Natural killer cell (primary cell): ENCODE results near the gene PTP4A1. TPM values are rescaled to one million over a fixed set of nuclear protein-coding genes. Genes with fewer than 3 reads are reported as not detected.

Source experiments
- ATAC-seq, 3 donors: fragments of 150-1000 bp in 2 of 3; fragments of 200-7000 bp in 1 of 3; cut with Tn5 transposase; 1 replicate in 1 of 3; 2 replicates in 2 of 3; pipeline ENCODE4 v1.10.0; 2021; ENCODE audit warnings: mild to moderate bottlenecking in 2 of 3, moderate library complexity in 2 of 3
- DNase-seq, 2 donors: peaks; one replicate each; pipeline versions ENCODE4 v3.0.0 to v3.0.0-alpha.2; 2013 to 2021; ENCODE audit warnings: mixed read lengths in 1 of 2
- H3K27ac ChIP-seq: one replicate; pipeline ENCODE4 v1.5.1; 2013; ENCODE audit warnings: mild to moderate bottlenecking, low read length
- H3K27me3 ChIP-seq: one replicate; pipeline ENCODE4 v1.6.1; 2013; ENCODE audit warnings: low read length; ENCODE audit not compliant: control insufficient read depth, insufficient read depth
- H3K36me3 ChIP-seq: one replicate; pipeline ENCODE4 v1.6.1; 2013; ENCODE audit warnings: low read length; ENCODE audit not compliant: control insufficient read depth, insufficient read depth
- H3K4me1 ChIP-seq: one replicate; pipeline ENCODE4 v1.6.1; 2013; ENCODE audit warnings: low read length; ENCODE audit not compliant: control insufficient read depth, insufficient read depth
- H3K4me3 ChIP-seq: one replicate; pipeline ENCODE4 v1.5.1; 2013; ENCODE audit warnings: low read length
- H3K9me3 ChIP-seq: one replicate; pipeline ENCODE4 v1.6.1; 2013; ENCODE audit warnings: low read length; ENCODE audit not compliant: control insufficient read depth, insufficient read depth
- H3K27ac Mint-ChIP-seq, 2 donors: one replicate each; pipeline ENCODE4 v1.8.0; 2022; ENCODE audit warnings: mild to moderate bottlenecking in 2 of 2, mixed read lengths in 2 of 2, moderate library complexity in 1 of 2
- H3K27me3 Mint-ChIP-seq, 2 donors: one replicate each; pipeline ENCODE4 v1.8.0; 2022; ENCODE audit warnings: low read depth in 2 of 2, mixed read lengths in 2 of 2
- H3K36me3 Mint-ChIP-seq: one replicate; pipeline ENCODE4 v1.8.0; 2022; ENCODE audit warnings: mixed read lengths
- H3K4me1 Mint-ChIP-seq, 2 donors: one replicate each; pipeline ENCODE4 v1.8.0; 2022; ENCODE audit warnings: mixed read lengths in 2 of 2
- H3K4me3 Mint-ChIP-seq: one replicate; pipeline ENCODE4 v1.8.0; 2022; ENCODE audit warnings: mild to moderate bottlenecking, moderate library complexity, mixed read lengths
- H3K9me3 Mint-ChIP-seq, 2 donors: one replicate each; pipeline ENCODE4 v1.8.0; 2022; ENCODE audit warnings: mixed read lengths in 2 of 2
- CTCF ChIP-seq: fragments of 200-600 bp; IDR thresholded peaks from one replicate; pipeline ENCODE4 v1.8.0; 2022; ENCODE audit warnings: antibody characterized with exemption
- WGBS: methylation state at CpG from one replicate; pipeline ENCODE4 v1.1.7; 2013; ENCODE audit warnings: missing lambda C conversion rate; ENCODE audit not compliant: insufficient coverage; 5-methylcytosine and 5-hydroxymethylcytosine counted together
- intact Hi-C: fragments of 100-400 bp; cut with micrococcal nuclease; formaldehyde crosslinking; loops from one replicate; pipeline ENCODE4 v1.14.2; 2022
- total RNA-seq, 4 donors: library from RNA; stranded (reverse); fragments of 120-200 nt in 1 of 4; gene quantifications; one replicate each; pipeline versions ENCODE4 v1.2.3 to v1.2.4, GENCODE V29; 2013 to 2022

Gene PTP4A1
- total RNA-seq, 3 donors from 2014 or later (not counting 1 experiment from before 2014, with no cell fraction given) = 113 to 185 (median 130) TPM

- Histone ChIP-seq H3K4me1 (no peaks in the 10 kb centered on the region), H3K27me3 (no peaks in the 10 kb centered on the region), H3K27ac (no peak overlapping the region), H3K4me3 (no peak overlapping the region), H3K9me3 (no peaks in the 10 kb centered on the region), H3K36me3 (no peaks in the 10 kb centered on the region)
- intact Hi-C loops = no loop called here
- ATAC-seq = no peak
- Mint-ChIP-seq H3K4me1 (peaks cover 5 to 12% of the 10 kb centered on the region in 2 donors), H3K4me3 (no peak overlapping the region), H3K9me3 (no peaks in the 10 kb centered on the region), H3K36me3 (no peaks in the 10 kb centered on the region), H3K27me3 (no peaks in the 10 kb centered on the region), H3K27ac (no peak overlapping the region)
- DNase-seq = no peak
- no peak for TF ChIP-seq CTCF
Observed at GRCh38 chr6:63526931-63527330, 45.3 kb upstream of the PTP4A1 start.

- intact Hi-C loops = no loop called here
- Histone ChIP-seq H3K4me3 (no peak overlapping the region), H3K36me3 (no peaks in the 10 kb centered on the region), H3K27me3 (no peaks in the 10 kb centered on the region), H3K4me1 (no peaks in the 10 kb centered on the region), H3K27ac (no peak overlapping the region), H3K9me3 (no peaks in the 10 kb centered on the region)
- Mint-ChIP-seq H3K9me3 (no peaks in the 10 kb centered on the region), H3K27me3 (no peaks in the 10 kb centered on the region), H3K4me3 (no peak overlapping the region), H3K27ac (no peak overlapping the region), H3K4me1 (peaks cover 5 to 12% of the 10 kb centered on the region in 2 donors), H3K36me3 (no peaks in the 10 kb centered on the region)
- 90% methylated on average over 6 of the region's 6 CpGs for WGBS
- no peak for TF ChIP-seq CTCF
- DNase-seq = no peak
- no peak for ATAC-seq
Observed at GRCh38 chr6:63527658-63528514, 44.4 kb upstream of the PTP4A1 start.

- no peak for DNase-seq
- TF ChIP-seq CTCF = no peak
- no peaks in the 10 kb centered on the region for H3K36me3 ChIP-seq
- no peaks in the 10 kb centered on the region for H3K27me3 Mint-ChIP-seq
- ATAC-seq = no peak
- no peak overlapping the region for H3K27ac ChIP-seq
- no peak overlapping the region for H3K4me3 Mint-ChIP-seq
- no peaks in the 10 kb centered on the region for H3K27me3 ChIP-seq
- no peaks in the 10 kb centered on the region for H3K9me3 ChIP-seq
- H3K4me1 ChIP-seq = no peaks in the 10 kb centered on the region
- no peaks in the 10 kb centered on the region for H3K9me3 Mint-ChIP-seq
- no CpG with 5 or more reads among the region's 4 CpGs for WGBS
- intact Hi-C loops = no loop called here
- no peaks in the 10 kb centered on the region for H3K36me3 Mint-ChIP-seq
- peaks cover 5 to 12% of the 10 kb centered on the region in 2 donors for H3K4me1 Mint-ChIP-seq
- no peak overlapping the region for H3K4me3 ChIP-seq
- H3K27ac Mint-ChIP-seq = no peak overlapping the region
Observed at GRCh38 chr6:63529498-63529897, 42.8 kb upstream of the PTP4A1 start.

- Histone ChIP-seq H3K4me1 (no peaks in the 10 kb centered on the region), H3K4me3 (no peak overlapping the region), H3K27ac (no peak overlapping the region), H3K27me3 (no peaks in the 10 kb centered on the region), H3K9me3 (no peaks in the 10 kb centered on the region), H3K36me3 (no peaks in the 10 kb centered on the region)
- H3K4me3 Mint-ChIP-seq = no peak overlapping the region
- intact Hi-C loops = no loop called here
- ATAC-seq = no peak
- H3K36me3 Mint-ChIP-seq = no peaks in the 10 kb centered on the region
- no peak for TF ChIP-seq CTCF
- no peak overlapping the region for H3K27ac Mint-ChIP-seq
- no peaks in the 10 kb centered on the region for H3K27me3 Mint-ChIP-seq
- DNase-seq = no peak
- 90% methylated on average over 3 of the region's 3 CpGs for WGBS
- H3K9me3 Mint-ChIP-seq = no peaks in the 10 kb centered on the region
- peaks cover 5 to 12% of the 10 kb centered on the region in 2 donors for H3K4me1 Mint-ChIP-seq
Observed at GRCh38 chr6:63530182-63530581, 42.1 kb upstream of the PTP4A1 start.
